COR-L47 (cell line): Measurements from ENCODE around the gene GNB5.
"Not testable (repeated sequence)": the region's sequence is repeated elsewhere in the genome, so short reads cannot be mapped to it uniquely, and the experiment has no call there.

ENCODE experiments used
- DNase-seq: peaks from one replicate; lab custom pipeline; 2025; lab: John Stamatoyannopoulos, UW

GNB5 gene

GRCh38 chr15:52093539-52094510 is 97.4 kb downstream of the GNB5 start:
- DNase-seq: no peak

GRCh38 chr15:52093167-52093538 is 98.0 kb downstream of the GNB5 start:
- no peak for DNase-seq

- DNase-seq: no peak
Measured at GRCh38 chr15:52090193-52090592, 101.0 kb downstream of the GNB5 start.

GRCh38 chr15:52086011-52086786 is 105.0 kb downstream of the GNB5 start:
- DNase-seq: no peak

GRCh38 chr15:52085299-52085698 is 105.9 kb downstream of the GNB5 start:
- DNase-seq: no peak

GRCh38 chr15:52083603-52084002 is 107.6 kb downstream of the GNB5 start:
- no peak for DNase-seq

GRCh38 chr15:52083037-52083359 is 108.2 kb downstream of the GNB5 start:
- DNase-seq: not testable (repeated sequence)

GRCh38 chr15:52082197-52083036 is 108.8 kb downstream of the GNB5 start:
- no peak for DNase-seq

GRCh38 chr15:52080706-52081392 is 110.3 kb downstream of the GNB5 start:
- DNase-seq: no peak

GRCh38 chr15:52080031-52080430 is 111.2 kb downstream of the GNB5 start:
- DNase-seq: no peak

- DNase-seq: peak; percentile 71
Measured at GRCh38 chr15:52078876-52079700, 112.1 kb downstream of the GNB5 start.

- no peak for DNase-seq
Measured at GRCh38 chr15:52078197-52078875, 112.9 kb downstream of the GNB5 start.

- DNase-seq: no peak
Measured at GRCh38 chr15:52076889-52077781, 114.1 kb downstream of the GNB5 start.

- DNase-seq: no peak
Measured at GRCh38 chr15:52071570-52071969, 119.6 kb downstream of the GNB5 start.

GRCh38 chr15:52069559-52069958 is 121.6 kb downstream of the GNB5 start:
- DNase-seq: no peak

- DNase-seq: no peak
Measured at GRCh38 chr15:52068004-52068615, 123.1 kb downstream of the GNB5 start.

GRCh38 chr15:52067545-52067926 is 123.7 kb downstream of the GNB5 start:
- DNase-seq: no peak

- no peak for DNase-seq
Measured at GRCh38 chr15:52066842-52067544, 124.2 kb downstream of the GNB5 start.
